ENCODE measurements around the gene SPATA12. TPM values are rescaled to one million over a fixed set of nuclear protein-coding genes. Genes with fewer than 3 reads are reported as not detected.

SPATA12 gene
- total RNA-seq, 4 donors from 2014 or later: 0.21 to 2.9 TPM; not detected in 2

GRCh38 chr3:57118254-57118653 is 57.8 kb downstream of the SPATA12 start:
- no peaks in the 10 kb centered on the region for H3K36me3 ChIP-seq
- H3K9me3 ChIP-seq: no peaks in the 10 kb centered on the region
- intact Hi-C loops (cut with DNase I; ENCODE audit: low total_unique reads): no loop called here
- peak overlapping the region; percentile 56 to 84 for H3K27ac ChIP-seq
- H3K4me1 ChIP-seq: peaks cover 0 to 12% of the 10 kb centered on the region in 2 donors
- no peak overlapping the region for H3K4me3 ChIP-seq
- no peaks in the 10 kb centered on the region for H3K27me3 ChIP-seq
- TF ChIP-seq POLR2A (IDR thresholded peaks at IDR 0.05): no peak
- TF ChIP-seq, protein P1, sequence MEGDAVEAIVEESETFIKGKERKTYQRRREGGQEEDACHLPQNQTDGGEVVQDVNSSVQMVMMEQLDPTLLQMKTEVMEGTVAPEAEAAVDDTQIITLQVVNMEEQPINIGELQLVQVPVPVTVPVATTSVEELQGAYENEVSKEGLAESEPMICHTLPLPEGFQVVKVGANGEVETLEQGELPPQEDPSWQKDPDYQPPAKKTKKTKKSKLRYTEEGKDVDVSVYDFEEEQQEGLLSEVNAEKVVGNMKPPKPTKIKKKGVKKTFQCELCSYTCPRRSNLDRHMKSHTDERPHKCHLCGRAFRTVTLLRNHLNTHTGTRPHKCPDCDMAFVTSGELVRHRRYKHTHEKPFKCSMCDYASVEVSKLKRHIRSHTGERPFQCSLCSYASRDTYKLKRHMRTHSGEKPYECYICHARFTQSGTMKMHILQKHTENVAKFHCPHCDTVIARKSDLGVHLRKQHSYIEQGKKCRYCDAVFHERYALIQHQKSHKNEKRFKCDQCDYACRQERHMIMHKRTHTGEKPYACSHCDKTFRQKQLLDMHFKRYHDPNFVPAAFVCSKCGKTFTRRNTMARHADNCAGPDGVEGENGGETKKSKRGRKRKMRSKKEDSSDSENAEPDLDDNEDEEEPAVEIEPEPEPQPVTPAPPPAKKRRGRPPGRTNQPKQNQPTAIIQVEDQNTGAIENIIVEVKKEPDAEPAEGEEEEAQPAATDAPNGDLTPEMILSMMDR (IDR thresholded peaks at IDR 0.05): no peak
- DNase-seq: no peak

- intact Hi-C loops (cut with DNase I; ENCODE audit: low total_unique reads): no loop called here
- TF ChIP-seq, protein P1 (IDR thresholded peaks at IDR 0.05): no peak
- no peak for TF ChIP-seq POLR2A (IDR thresholded peaks at IDR 0.05)
- Histone ChIP-seq H3K4me1 (peaks cover 0 to 18% of the 10 kb centered on the region in 2 donors), H3K4me3 (no peak overlapping the region), H3K9me3 (no peaks in the 10 kb centered on the region), H3K27ac (peak overlapping the region; percentile 69 to 84), H3K27me3 (no peaks in the 10 kb centered on the region), H3K36me3 (no peaks in the 10 kb centered on the region)
- peak; percentile 70 to 80 for DNase-seq
Observed at GRCh38 chr3:57120040-57120439, 59.6 kb downstream of the SPATA12 start.

- TF ChIP-seq, protein P1 (IDR thresholded peaks at IDR 0.05): no peak
- TF ChIP-seq POLR2A (IDR thresholded peaks at IDR 0.05): no peak
- Histone ChIP-seq H3K27ac (peak overlapping the region; percentile 69 to 84), H3K4me1 (peaks cover 0 to 23% of the 10 kb centered on the region in 2 donors), H3K36me3 (no peaks in the 10 kb centered on the region), H3K27me3 (no peaks in the 10 kb centered on the region), H3K4me3 (no peak overlapping the region), H3K9me3 (no peaks in the 10 kb centered on the region)
- intact Hi-C loops (cut with DNase I; ENCODE audit: low total_unique reads): no loop called here
- DNase-seq: peak; percentile 63 to 71
Observed at GRCh38 chr3:57120451-57121174, 60.1 kb downstream of the SPATA12 start.

Other genes starting within 250 kb of the SPATA12 start
- gene IL17RD, start 104.7 kb downstream of the SPATA12 start, total RNA-seq: 10 to 100 TPM; 19.0 to 95.9 (median 52.5) TPM
- gene HESX1, start 139.3 kb downstream of the SPATA12 start, total RNA-seq: not detected
- 100 to 1,000 TPM in 1 of 4 donors, 10 to 100 TPM in 3; 25.4 to 114 (median 51.7) TPM for gene APPL1, start 167.1 kb downstream of the SPATA12 start, total RNA-seq
- under 1 TPM in 1 of 4 donors, not detected in 3; 0.28 TPM for gene ASB14, start 232.0 kb downstream of the SPATA12 start, total RNA-seq